Panc1 (cell line): ENCODE results near the gene CEP55.

Source experiments
- TF ChIP-seq, protein P1 (sequence below), 2 experiments: IDR thresholded peaks; 2 replicates each; pipeline ENCODE4 v1.6.1; 2011 to 2012; ENCODE audit warnings: low read depth in 2 of 2, control low read depth in 1 of 2, low read length in 1 of 2, mild to moderate bottlenecking in 1 of 2, moderate library complexity in 1 of 2; ENCODE audit not compliant: insufficient read depth in 1 of 2
- TF ChIP-seq, protein P2 (sequence below): fragments of 450-650 bp; IDR thresholded peaks from 2 replicates; pipeline ENCODE4 v1.5.1; 2017; ENCODE audit warnings: mild to moderate bottlenecking

DNA sequence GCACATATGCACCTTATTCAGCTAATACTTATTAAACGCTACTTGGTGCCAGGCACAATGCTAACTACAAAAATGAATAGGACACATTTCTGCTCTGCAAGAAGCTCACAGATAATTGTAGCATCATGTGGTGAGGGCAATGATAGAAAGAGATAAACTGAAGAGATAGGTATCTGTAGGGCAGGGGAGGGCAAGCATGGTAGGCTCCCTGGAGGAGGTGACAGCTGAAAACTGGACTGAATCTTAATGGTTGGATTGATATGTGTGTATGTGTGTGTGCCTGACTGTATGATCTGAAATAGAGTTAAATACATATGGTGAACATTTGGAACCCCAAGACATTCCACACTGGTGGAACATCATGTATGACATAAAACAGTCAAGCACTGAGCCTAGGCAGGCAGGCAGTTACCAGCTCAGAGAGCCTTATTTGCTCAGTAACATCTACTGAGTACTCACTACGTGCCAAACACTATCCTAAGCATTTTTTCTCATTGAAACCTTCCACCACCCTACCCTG, 4.8 kb upstream of the CEP55 start:
- TF ChIP-seq, protein P1, sequence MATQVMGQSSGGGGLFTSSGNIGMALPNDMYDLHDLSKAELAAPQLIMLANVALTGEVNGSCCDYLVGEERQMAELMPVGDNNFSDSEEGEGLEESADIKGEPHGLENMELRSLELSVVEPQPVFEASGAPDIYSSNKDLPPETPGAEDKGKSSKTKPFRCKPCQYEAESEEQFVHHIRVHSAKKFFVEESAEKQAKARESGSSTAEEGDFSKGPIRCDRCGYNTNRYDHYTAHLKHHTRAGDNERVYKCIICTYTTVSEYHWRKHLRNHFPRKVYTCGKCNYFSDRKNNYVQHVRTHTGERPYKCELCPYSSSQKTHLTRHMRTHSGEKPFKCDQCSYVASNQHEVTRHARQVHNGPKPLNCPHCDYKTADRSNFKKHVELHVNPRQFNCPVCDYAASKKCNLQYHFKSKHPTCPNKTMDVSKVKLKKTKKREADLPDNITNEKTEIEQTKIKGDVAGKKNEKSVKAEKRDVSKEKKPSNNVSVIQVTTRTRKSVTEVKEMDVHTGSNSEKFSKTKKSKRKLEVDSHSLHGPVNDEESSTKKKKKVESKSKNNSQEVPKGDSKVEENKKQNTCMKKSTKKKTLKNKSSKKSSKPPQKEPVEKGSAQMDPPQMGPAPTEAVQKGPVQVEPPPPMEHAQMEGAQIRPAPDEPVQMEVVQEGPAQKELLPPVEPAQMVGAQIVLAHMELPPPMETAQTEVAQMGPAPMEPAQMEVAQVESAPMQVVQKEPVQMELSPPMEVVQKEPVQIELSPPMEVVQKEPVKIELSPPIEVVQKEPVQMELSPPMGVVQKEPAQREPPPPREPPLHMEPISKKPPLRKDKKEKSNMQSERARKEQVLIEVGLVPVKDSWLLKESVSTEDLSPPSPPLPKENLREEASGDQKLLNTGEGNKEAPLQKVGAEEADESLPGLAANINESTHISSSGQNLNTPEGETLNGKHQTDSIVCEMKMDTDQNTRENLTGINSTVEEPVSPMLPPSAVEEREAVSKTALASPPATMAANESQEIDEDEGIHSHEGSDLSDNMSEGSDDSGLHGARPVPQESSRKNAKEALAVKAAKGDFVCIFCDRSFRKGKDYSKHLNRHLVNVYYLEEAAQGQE (IDR thresholded peaks at IDR 0.05; ENCODE audit: insufficient read depth in 1 of 2, low read depth in 2 of 2, low read length in 1 of 2): no peak
- TF ChIP-seq, protein P2, sequence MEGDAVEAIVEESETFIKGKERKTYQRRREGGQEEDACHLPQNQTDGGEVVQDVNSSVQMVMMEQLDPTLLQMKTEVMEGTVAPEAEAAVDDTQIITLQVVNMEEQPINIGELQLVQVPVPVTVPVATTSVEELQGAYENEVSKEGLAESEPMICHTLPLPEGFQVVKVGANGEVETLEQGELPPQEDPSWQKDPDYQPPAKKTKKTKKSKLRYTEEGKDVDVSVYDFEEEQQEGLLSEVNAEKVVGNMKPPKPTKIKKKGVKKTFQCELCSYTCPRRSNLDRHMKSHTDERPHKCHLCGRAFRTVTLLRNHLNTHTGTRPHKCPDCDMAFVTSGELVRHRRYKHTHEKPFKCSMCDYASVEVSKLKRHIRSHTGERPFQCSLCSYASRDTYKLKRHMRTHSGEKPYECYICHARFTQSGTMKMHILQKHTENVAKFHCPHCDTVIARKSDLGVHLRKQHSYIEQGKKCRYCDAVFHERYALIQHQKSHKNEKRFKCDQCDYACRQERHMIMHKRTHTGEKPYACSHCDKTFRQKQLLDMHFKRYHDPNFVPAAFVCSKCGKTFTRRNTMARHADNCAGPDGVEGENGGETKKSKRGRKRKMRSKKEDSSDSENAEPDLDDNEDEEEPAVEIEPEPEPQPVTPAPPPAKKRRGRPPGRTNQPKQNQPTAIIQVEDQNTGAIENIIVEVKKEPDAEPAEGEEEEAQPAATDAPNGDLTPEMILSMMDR: no peak
